Measurements from ENCODE around the gene HRNR.

The HRNR gene

GRCh38 chr1:152170287-152170905 lies 53.6 kb downstream of the HRNR start:
- FAIRE-seq = no peak
- no peak for TF ChIP-seq POLR2A (IDR thresholded peaks at IDR 0.05; ENCODE audit: low read depth, low read length)
- no peak for DNase-seq (ENCODE audit: insufficient read length, low spot score)

- FAIRE-seq = no peak
- TF ChIP-seq POLR2A (IDR thresholded peaks at IDR 0.05; ENCODE audit: low read depth, low read length) = no peak
- DNase-seq (ENCODE audit: insufficient read length, low spot score) = no peak
Observed at GRCh38 chr1:152169366-152170025, 54.5 kb downstream of the HRNR start.

GRCh38 chr1:152168535-152168868 lies 55.5 kb downstream of the HRNR start:
- TF ChIP-seq POLR2A (IDR thresholded peaks at IDR 0.05; ENCODE audit: low read depth, low read length) = no peak
- no peak for DNase-seq (ENCODE audit: insufficient read length, low spot score)
- no peak for FAIRE-seq

DNA sequence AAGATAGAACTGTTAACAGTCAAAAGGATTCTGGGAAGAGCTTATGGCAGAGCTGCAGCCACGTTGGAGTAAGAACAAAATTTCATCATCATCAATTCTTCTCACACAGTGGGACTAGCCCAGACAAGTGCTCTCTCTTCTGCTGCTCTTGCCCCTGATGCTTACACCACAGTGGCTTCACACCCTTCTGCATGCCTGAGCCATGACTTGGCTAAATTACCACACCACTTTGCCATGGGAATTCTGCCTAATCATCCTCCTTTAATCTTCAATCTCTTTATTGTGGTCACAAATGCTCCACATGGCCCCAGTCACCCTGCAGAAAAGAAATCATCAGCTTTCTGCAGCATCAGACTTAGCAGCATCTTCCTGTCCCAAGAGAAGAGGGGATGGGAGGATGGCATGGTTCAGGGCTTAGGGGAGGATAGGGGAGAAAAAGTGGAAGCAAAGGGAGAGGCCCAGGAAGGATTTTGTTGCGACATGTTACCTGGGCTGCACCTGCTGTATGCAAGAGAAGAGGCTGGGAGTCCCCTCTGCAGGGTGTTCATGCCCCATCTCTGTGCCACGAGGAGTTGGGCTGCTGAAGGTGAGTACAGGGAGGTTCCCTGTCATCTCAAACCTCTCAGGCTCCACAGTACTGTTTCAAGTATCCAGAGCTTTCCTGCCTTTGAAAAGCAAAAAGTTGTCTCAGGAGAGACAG lies 56.0 kb downstream of the HRNR start:
- FAIRE-seq = no peak
- TF ChIP-seq POLR2A (IDR thresholded peaks at IDR 0.05; ENCODE audit: low read depth, low read length) = no peak
- peak; percentile 15 for DNase-seq (ENCODE audit: insufficient read length, low spot score)

- no peak for TF ChIP-seq POLR2A (IDR thresholded peaks at IDR 0.05; ENCODE audit: low read depth, low read length)
- no peak for FAIRE-seq
- DNase-seq (ENCODE audit: insufficient read length, low spot score) = no peak
Observed at GRCh38 chr1:152166966-152167365, 57.0 kb downstream of the HRNR start.

- FAIRE-seq (no peak), DNase-seq (ENCODE audit: insufficient read length, low spot score) (no peak)
- TF ChIP-seq POLR2A (IDR thresholded peaks at IDR 0.05; ENCODE audit: low read depth, low read length) = no peak
Observed at GRCh38 chr1:152165286-152166077, 58.5 kb downstream of the HRNR start.

DNA sequence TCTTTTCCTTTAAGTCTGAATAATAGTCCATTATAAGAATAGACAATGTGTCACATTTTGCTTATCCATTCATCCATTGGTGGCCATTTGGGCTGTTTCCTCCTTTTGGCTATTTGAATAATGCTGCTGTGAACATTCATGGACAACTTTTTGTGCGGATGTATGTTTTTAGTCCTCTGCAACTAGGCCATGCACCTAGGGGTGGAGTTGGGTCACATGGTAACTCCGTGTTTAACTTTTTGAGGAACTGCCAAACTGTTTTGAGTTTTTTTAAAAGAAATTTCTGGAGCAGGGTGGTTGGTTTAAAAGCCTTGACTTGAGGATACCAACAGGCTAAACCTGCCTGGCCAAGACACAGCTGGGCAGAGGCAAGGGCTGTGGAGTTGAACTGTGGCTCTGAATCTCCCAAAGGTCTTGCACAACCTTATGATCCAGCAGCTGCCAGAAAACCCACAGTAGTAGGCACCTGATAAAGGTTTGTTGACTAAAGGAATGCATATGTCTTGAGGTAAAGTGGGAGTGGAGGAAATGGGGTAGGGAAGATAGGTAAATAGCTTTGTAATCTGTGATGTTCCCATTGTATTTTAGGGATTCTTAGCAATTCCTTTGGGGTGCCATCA lies 59.4 kb downstream of the HRNR start:
- DNase-seq (ENCODE audit: insufficient read length, low spot score) (no peak), FAIRE-seq (no peak)
- TF ChIP-seq POLR2A (IDR thresholded peaks at IDR 0.05; ENCODE audit: low read depth, low read length) = no peak

DNA sequence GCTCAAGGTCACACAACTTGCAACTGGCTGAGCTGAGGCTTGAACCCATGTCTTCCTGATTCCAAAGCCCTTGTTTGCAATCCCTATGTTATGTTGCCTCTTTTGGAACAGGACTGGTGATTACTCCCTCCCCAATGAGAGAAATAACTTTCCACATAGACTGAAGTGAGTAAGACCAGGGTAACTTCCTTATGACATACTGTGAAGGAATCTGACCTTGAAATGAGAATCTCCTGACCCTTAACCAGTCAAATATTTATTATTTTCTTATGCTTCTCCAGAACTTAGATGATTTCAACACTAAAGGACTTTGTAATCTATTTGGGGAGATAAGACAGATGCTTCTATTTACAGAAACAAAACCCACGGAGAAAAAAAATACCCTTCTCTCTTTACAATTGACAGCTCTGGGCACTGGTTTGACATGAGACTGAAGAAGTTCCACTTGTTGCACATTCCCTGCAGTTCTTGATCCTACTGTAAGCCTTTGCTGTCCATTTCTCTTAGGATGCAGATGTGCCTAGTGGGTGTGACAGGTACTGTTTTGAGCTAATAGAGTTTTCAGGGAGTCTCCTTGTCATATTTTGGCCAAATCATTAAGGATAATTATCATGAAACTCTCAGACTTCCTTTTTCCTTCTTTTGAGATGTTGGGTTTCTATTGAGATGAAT lies 61.1 kb downstream of the HRNR start:
- no peak for FAIRE-seq

More for the DNA sequence above, 61.1 kb downstream of the HRNR start:
- no peak for TF ChIP-seq POLR2A (IDR thresholded peaks at IDR 0.05; ENCODE audit: low read depth, low read length)
- peak; percentile 49 for DNase-seq (ENCODE audit: insufficient read length, low spot score)

All from H54 (cell line).